GM12878 (cell line): Measurements from ENCODE around the gene CCR3.

Experiments used
- BMI1 ChIP-seq: fragments of 450-650 bp; IDR thresholded peaks from 2 replicates; pipeline ENCODE4 v1.6.1; 2016; ENCODE audit warnings: mild to moderate bottlenecking, moderate library complexity, borderline replicate concordance
- ETV6 ChIP-seq, 2 experiments: fragments of 450-650 bp in 1 of 2; IDR thresholded peaks in 1 of 2; conservative IDR thresholded peaks in 1 of 2; 2 replicates each; pipeline ENCODE4 v1.6.1; 2014; ENCODE audit warnings: antibody characterized with exemption in 1 of 2, borderline replicate concordance in 1 of 2, low read depth in 1 of 2, mild to moderate bottlenecking in 1 of 2, moderate library complexity in 1 of 2
- FOS ChIP-seq: IDR thresholded peaks from 3 replicates; pipeline ENCODE4 v1.6.1; 2011; ENCODE audit warnings: borderline replicate concordance; ENCODE audit not compliant: insufficient read length; ENCODE audit errors: extremely low read depth
- MXI1 ChIP-seq: fragments of 150-350 bp; IDR thresholded peaks from 2 replicates; pipeline ENCODE4 v1.6.1; 2011; ENCODE audit warnings: low read depth, mild to moderate bottlenecking, inconsistent platforms, low read length, improper control_type of control experiment
- SMAD1 ChIP-seq: fragments of 450-650 bp; IDR thresholded peaks from 2 replicates; pipeline ENCODE4 v1.6.1; 2018; ENCODE audit warnings: mild to moderate bottlenecking, low read depth; ENCODE audit not compliant: partially characterized antibody
- SRF ChIP-seq, 2 experiments: IDR thresholded peaks; 2 replicates each; pipeline ENCODE4 v1.6.1; 2011; ENCODE audit warnings: low read depth in 2 of 2, low read length in 2 of 2, mild to moderate bottlenecking in 1 of 2, moderate library complexity in 1 of 2
- ZBED1 ChIP-seq: IDR thresholded peaks from 2 replicates; pipeline ENCODE4 v1.6.1; 2016; ENCODE audit warnings: borderline replicate concordance
- TF ChIP-seq, protein P1 (sequence below): fragments of 450-650 bp; IDR thresholded peaks from 2 replicates; pipeline ENCODE4 v1.6.1; 2017; ENCODE audit warnings: mild to moderate bottlenecking
- TF ChIP-seq, protein P2 (sequence below), 3 experiments: IDR thresholded peaks in 2 of 3; conservative IDR thresholded peaks in 1 of 3; 2 replicates each; pipeline ENCODE4 v1.5.1; 2011; ENCODE audit warnings: low read depth in 3 of 3, low read length in 3 of 3, mild to moderate bottlenecking in 3 of 3, control low read depth in 2 of 3, moderate library complexity in 2 of 3, inconsistent platforms in 1 of 3, mixed read lengths in 1 of 3; ENCODE audit not compliant: control insufficient read depth in 2 of 3, insufficient read depth in 1 of 3; ENCODE audit errors: extremely low read depth in 1 of 3

DNA sequence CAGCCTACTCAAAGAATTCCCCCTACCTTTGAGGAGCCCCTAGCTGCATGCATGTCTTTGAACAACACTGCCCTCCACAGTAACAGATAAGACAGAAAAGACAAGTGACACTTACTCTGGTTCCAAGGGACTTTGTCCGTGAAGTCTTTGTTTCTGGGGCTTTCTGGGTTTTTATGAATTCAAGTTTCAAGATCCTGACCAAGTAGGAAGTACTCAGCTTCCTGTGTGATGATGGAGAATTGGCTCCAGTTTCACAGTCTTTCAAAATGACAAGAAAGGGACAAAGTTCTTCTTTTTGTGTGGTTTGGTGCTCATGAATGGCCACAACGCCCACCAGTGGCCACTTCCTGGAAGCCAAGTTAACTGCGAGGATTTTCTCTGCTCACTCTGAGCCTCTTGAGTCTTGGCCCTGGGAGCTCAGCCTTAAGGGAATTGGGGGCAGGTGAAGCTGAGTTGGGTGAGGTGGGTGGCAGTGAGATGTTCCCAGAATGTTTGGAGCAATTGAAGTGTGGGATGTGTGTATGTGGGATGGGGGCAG, 34.0 kb upstream of the CCR3 start, which contains the start of gene CCR1:
- TF ChIP-seq SRF (IDR thresholded peaks at IDR 0.05; ENCODE audit: low read depth in 2 of 2, low read length in 2 of 2) (peak in 1 of 2 experiments; percentile 11; a peak in 1 of 4 replicates), FOS (no peak), MXI1 (0 out of 2 replicates have a peak, but pooled peaks have one; percentile 27), SMAD1 (peak; percentile 40), ZBED1 (0 out of 2 replicates have a peak, but pooled peaks have one; percentile 48), BMI1 (peak; percentile 21; the same call in 1 of the 2 replicates), ETV6 (conservative IDR thresholded peaks at IDR 0.05 in 1 of 2, IDR thresholded peaks at IDR 0.05 in 1 of 2; ENCODE audit: borderline replicate concordance in 1 of 2, low read depth in 1 of 2) (peak; percentile 94 to 99)
- TF ChIP-seq, protein P1, sequence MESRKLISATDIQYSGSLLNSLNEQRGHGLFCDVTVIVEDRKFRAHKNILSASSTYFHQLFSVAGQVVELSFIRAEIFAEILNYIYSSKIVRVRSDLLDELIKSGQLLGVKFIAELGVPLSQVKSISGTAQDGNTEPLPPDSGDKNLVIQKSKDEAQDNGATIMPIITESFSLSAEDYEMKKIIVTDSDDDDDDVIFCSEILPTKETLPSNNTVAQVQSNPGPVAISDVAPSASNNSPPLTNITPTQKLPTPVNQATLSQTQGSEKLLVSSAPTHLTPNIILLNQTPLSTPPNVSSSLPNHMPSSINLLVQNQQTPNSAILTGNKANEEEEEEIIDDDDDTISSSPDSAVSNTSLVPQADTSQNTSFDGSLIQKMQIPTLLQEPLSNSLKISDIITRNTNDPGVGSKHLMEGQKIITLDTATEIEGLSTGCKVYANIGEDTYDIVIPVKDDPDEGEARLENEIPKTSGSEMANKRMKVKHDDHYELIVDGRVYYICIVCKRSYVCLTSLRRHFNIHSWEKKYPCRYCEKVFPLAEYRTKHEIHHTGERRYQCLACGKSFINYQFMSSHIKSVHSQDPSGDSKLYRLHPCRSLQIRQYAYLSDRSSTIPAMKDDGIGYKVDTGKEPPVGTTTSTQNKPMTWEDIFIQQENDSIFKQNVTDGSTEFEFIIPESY = no peak
- TF ChIP-seq, protein P2, sequence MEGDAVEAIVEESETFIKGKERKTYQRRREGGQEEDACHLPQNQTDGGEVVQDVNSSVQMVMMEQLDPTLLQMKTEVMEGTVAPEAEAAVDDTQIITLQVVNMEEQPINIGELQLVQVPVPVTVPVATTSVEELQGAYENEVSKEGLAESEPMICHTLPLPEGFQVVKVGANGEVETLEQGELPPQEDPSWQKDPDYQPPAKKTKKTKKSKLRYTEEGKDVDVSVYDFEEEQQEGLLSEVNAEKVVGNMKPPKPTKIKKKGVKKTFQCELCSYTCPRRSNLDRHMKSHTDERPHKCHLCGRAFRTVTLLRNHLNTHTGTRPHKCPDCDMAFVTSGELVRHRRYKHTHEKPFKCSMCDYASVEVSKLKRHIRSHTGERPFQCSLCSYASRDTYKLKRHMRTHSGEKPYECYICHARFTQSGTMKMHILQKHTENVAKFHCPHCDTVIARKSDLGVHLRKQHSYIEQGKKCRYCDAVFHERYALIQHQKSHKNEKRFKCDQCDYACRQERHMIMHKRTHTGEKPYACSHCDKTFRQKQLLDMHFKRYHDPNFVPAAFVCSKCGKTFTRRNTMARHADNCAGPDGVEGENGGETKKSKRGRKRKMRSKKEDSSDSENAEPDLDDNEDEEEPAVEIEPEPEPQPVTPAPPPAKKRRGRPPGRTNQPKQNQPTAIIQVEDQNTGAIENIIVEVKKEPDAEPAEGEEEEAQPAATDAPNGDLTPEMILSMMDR (IDR thresholded peaks at IDR 0.05 in 2 of 3, conservative IDR thresholded peaks at IDR 0.05 in 1 of 3; ENCODE audit: control insufficient read depth in 2 of 3, extremely low read depth in 1 of 3, insufficient read depth in 1 of 3, low read depth in 3 of 3, low read length in 3 of 3) = peak; percentile 66 to 86 (median 75)
